GM23338 (cell line): ENCODE measurements around the gene TRAF5. TPM values are rescaled to one million over a fixed set of nuclear protein-coding genes. Genes with fewer than 3 reads are reported as not detected.
A peak's percentile ranks its signal among the peaks of the same experiment; 100 is the strongest.

ENCODE experiments used
- ATAC-seq: fragments of 200-7000 bp; cut with Tn5 transposase; 3 replicates; pipeline ENCODE4 v1.9.1; 2020
- DNase-seq: peaks from one replicate; pipeline ENCODE4 v3.0.0-alpha.2; 2015; ENCODE audit warnings: low spot score
- H2AFZ ChIP-seq: fragments of 200-600 bp; sonication (generic); 2 replicates; pipeline ENCODE4 v1.8.0; 2016; ENCODE audit warnings: antibody characterized with exemption, mild to moderate bottlenecking, moderate library complexity
- H3F3A ChIP-seq: fragments of 200-600 bp; sonication (generic); replicated peaks from 2 replicates; pipeline ENCODE4 v1.8.0; 2017; ENCODE audit warnings: antibody characterized with exemption, mixed run types, low read depth
- H3K27ac ChIP-seq: fragments of 200-600 bp; sonication (generic); 2 replicates; pipeline ENCODE4 v1.6.1; 2016; ENCODE audit warnings: low read depth
- H3K27me3 ChIP-seq: fragments of 200-600 bp; sonication (generic); 2 replicates; pipeline ENCODE4 v1.8.0; 2016; ENCODE audit warnings: mild to moderate bottlenecking, mixed run types, moderate library complexity; ENCODE audit not compliant: insufficient read depth
- H3K36me3 ChIP-seq: fragments of 200-600 bp; sonication (generic); 2 replicates; pipeline ENCODE4 v1.8.0; 2016; ENCODE audit warnings: mild to moderate bottlenecking; ENCODE audit not compliant: insufficient read depth
- H3K4me1 ChIP-seq: fragments of 200-600 bp; sonication (generic); 2 replicates; pipeline ENCODE4 v1.8.0; 2016; ENCODE audit warnings: mild to moderate bottlenecking, moderate library complexity; ENCODE audit not compliant: insufficient read depth
- H3K4me2 ChIP-seq: fragments of 200-600 bp; sonication (generic); 2 replicates; pipeline ENCODE4 v1.7.1; 2017; ENCODE audit warnings: mixed run types
- H3K4me3 ChIP-seq: fragments of 200-600 bp; sonication (generic); 2 replicates; pipeline ENCODE4 v1.6.1; 2016; ENCODE audit warnings: mixed run types
- H3K79me2 ChIP-seq: fragments of 200-600 bp; sonication (generic); replicated peaks from 2 replicates; pipeline ENCODE4 v1.8.0; 2017; ENCODE audit warnings: mild to moderate bottlenecking; ENCODE audit not compliant: insufficient read depth
- H3K9me2 ChIP-seq: fragments of 200-600 bp; sonication (generic); 2 replicates; pipeline ENCODE4 v1.8.0; 2017; ENCODE audit not compliant: insufficient read depth
- H4K20me1 ChIP-seq: fragments of 200-600 bp; sonication (generic); replicated peaks from 2 replicates; pipeline ENCODE4 v1.8.0; 2017; ENCODE audit warnings: mild to moderate bottlenecking; ENCODE audit not compliant: insufficient read depth
- H3K27ac Mint-ChIP-seq: 2 replicates; pipeline ENCODE4 v1.8.0; 2020; ENCODE audit warnings: inconsistent platforms, mild to moderate bottlenecking, moderate library complexity, mixed read lengths
- H3K27me3 Mint-ChIP-seq: 3 replicates; pipeline ENCODE4 v1.8.0; 2022; ENCODE audit warnings: low read depth, mild to moderate bottlenecking, moderate library complexity, mixed read lengths, inconsistent platforms; ENCODE audit not compliant: insufficient read depth, poor library complexity
- H3K36me3 Mint-ChIP-seq: 3 replicates; pipeline ENCODE4 v1.8.0; 2021; ENCODE audit warnings: low read depth, mild to moderate bottlenecking, inconsistent platforms, moderate library complexity, mixed read lengths
- H3K4me1 Mint-ChIP-seq: 3 replicates; pipeline ENCODE4 v1.8.0; 2020; ENCODE audit warnings: mild to moderate bottlenecking, inconsistent platforms, mixed read lengths
- H3K4me3 Mint-ChIP-seq: 3 replicates; pipeline ENCODE4 v1.8.0; 2021; ENCODE audit warnings: moderate library complexity, mild to moderate bottlenecking, inconsistent platforms, mixed read lengths
- H3K9me3 Mint-ChIP-seq: 3 replicates; pipeline ENCODE4 v1.8.0; 2020; ENCODE audit warnings: moderate library complexity, mild to moderate bottlenecking, inconsistent platforms, mixed read lengths
- EZH2 ChIP-seq: fragments of 200-600 bp; sonication (generic); IDR thresholded peaks from one replicate; pipeline ENCODE4 v1.8.0; 2017; ENCODE audit warnings: antibody characterized with exemption, mild to moderate bottlenecking, low read depth; ENCODE audit not compliant: unreplicated experiment
- EZH2phosphoT487 ChIP-seq: fragments of 200-600 bp; sonication (generic); IDR thresholded peaks from one replicate; pipeline ENCODE4 v1.8.1; 2018; ENCODE audit warnings: antibody characterized with exemption; ENCODE audit not compliant: unreplicated experiment
- JUNB ChIP-seq: IDR thresholded peaks from one replicate; pipeline ENCODE4 v1.6.1; 2016; ENCODE audit warnings: antibody characterized with exemption; ENCODE audit not compliant: unreplicated experiment
- NANOG ChIP-seq: IDR thresholded peaks from 2 replicates; pipeline ENCODE4 v1.6.1; 2016; ENCODE audit warnings: antibody characterized with exemption, borderline replicate concordance
- POLR2AphosphoS5 ChIP-seq: IDR thresholded peaks from 2 replicates; pipeline ENCODE4 v1.6.1; 2016; ENCODE audit warnings: antibody characterized with exemption, low read depth
- REST ChIP-seq: IDR thresholded peaks from one replicate; pipeline ENCODE4 v1.6.1; 2018; ENCODE audit warnings: antibody characterized with exemption; ENCODE audit not compliant: unreplicated experiment
- STAT1 ChIP-seq: IDR thresholded peaks from one replicate; pipeline ENCODE4 v1.6.1; 2016; ENCODE audit warnings: antibody characterized with exemption; ENCODE audit not compliant: unreplicated experiment
- ZNF114 ChIP-seq: fragments of 250-450 bp; sonication (Bioruptor Pico); IDR thresholded peaks from 2 replicates; pipeline ENCODE4 v1.5.0; 2020; ENCODE audit warnings: mild to moderate bottlenecking, moderate library complexity
- ZNF331 ChIP-seq: fragments of 250-450 bp; sonication (Bioruptor Pico); IDR thresholded peaks from 2 replicates; pipeline ENCODE4 v1.5.0; 2020; ENCODE audit warnings: low read depth, mild to moderate bottlenecking, moderate library complexity
- polyA plus RNA-seq: library from polyadenylated mRNA; unstranded; fragments of >200 nt; fragmentation: Nextera tagmentation; extraction: Ambion mirVana; gene quantifications from 2 replicates; pipeline ENCODE4 v1.2.1, GENCODE V29; 2016
- total RNA-seq: library from RNA; depleted of rRNA; stranded (reverse); fragments of >200 nt; shearing (Covaris generic); gene quantifications from 2 replicates; pipeline ENCODE4 v1.2.3, GENCODE V29; 2014
- TF ChIP-seq, protein P1 (sequence below), 2 experiments: fragments of 200-600 bp in 1 of 2; sonication (generic) in 1 of 2; conservative IDR thresholded peaks; 2 replicates each; pipeline versions ENCODE4 v1.5.1 to v1.6.1; 2016 to 2017; ENCODE audit warnings: antibody characterized with exemption in 2 of 2, low read depth in 2 of 2, mild to moderate bottlenecking in 2 of 2, moderate library complexity in 1 of 2

The TRAF5 gene
- total and polyA plus RNA-seq, 2 experiments from 2014 or later = 9.2 to 18.9 TPM

- Mint-ChIP-seq H3K4me1 (no peaks in the 10 kb centered on the region), H3K9me3 (no peaks in the 10 kb centered on the region), H3K27me3 (no peaks in the 10 kb centered on the region), H3K36me3 (peaks cover 18% of the 10 kb centered on the region), H3K27ac (no peak overlapping the region), H3K4me3 (no peak overlapping the region)
- Histone ChIP-seq H4K20me1 (no peaks in the 10 kb centered on the region), H3K79me2 (no peaks in the 10 kb centered on the region), H3K4me3 (no peak overlapping the region), H3K36me3 (peaks cover 18% of the 10 kb centered on the region), H3F3A (no peaks in the 10 kb centered on the region), H3K4me2 (no peak overlapping the region), H2AFZ (no peak overlapping the region), H3K27ac (0 out of 2 replicates have a peak overlapping the region, but pooled peaks have one; percentile 13), H3K27me3 (no peaks in the 10 kb centered on the region), H3K4me1 (no peaks in the 10 kb centered on the region), H3K9me2 (no peaks in the 10 kb centered on the region)
- DNase-seq = no peak
- TF ChIP-seq EZH2 (no peak), EZH2phosphoT487 (no peak)
- no peak for ATAC-seq
Measured at GRCh38 chr1:211313392-211313791, 13.2 kb upstream of the TRAF5 start.

GRCh38 chr1:211318576-211319280 lies 7.9 kb upstream of the TRAF5 start:
- Histone ChIP-seq H2AFZ (no peak overlapping the region), H3K27me3 (no peaks in the 10 kb centered on the region), H3K9me2 (no peaks in the 10 kb centered on the region), H3F3A (no peaks in the 10 kb centered on the region), H3K4me1 (no peaks in the 10 kb centered on the region), H3K36me3 (peaks cover 5% of the 10 kb centered on the region), H4K20me1 (no peaks in the 10 kb centered on the region), H3K4me2 (no peak overlapping the region), H3K4me3 (no peak overlapping the region), H3K79me2 (no peaks in the 10 kb centered on the region), H3K27ac (no peak overlapping the region)
- no peak for DNase-seq
- Mint-ChIP-seq H3K27me3 (no peaks in the 10 kb centered on the region), H3K4me3 (no peak overlapping the region), H3K9me3 (no peaks in the 10 kb centered on the region), H3K27ac (no peak overlapping the region), H3K36me3 (peaks cover 4% of the 10 kb centered on the region; the same call in 2 of the 3 replicates), H3K4me1 (no peaks in the 10 kb centered on the region; the same call in 2 of the 3 replicates)
- no peak for TF ChIP-seq NANOG
- TF ChIP-seq, protein P1, sequence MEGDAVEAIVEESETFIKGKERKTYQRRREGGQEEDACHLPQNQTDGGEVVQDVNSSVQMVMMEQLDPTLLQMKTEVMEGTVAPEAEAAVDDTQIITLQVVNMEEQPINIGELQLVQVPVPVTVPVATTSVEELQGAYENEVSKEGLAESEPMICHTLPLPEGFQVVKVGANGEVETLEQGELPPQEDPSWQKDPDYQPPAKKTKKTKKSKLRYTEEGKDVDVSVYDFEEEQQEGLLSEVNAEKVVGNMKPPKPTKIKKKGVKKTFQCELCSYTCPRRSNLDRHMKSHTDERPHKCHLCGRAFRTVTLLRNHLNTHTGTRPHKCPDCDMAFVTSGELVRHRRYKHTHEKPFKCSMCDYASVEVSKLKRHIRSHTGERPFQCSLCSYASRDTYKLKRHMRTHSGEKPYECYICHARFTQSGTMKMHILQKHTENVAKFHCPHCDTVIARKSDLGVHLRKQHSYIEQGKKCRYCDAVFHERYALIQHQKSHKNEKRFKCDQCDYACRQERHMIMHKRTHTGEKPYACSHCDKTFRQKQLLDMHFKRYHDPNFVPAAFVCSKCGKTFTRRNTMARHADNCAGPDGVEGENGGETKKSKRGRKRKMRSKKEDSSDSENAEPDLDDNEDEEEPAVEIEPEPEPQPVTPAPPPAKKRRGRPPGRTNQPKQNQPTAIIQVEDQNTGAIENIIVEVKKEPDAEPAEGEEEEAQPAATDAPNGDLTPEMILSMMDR (conservative IDR thresholded peaks at IDR 0.05; ENCODE audit: low read depth in 2 of 2) = peak in 1 of 2 experiments; percentile 42; a peak in 3 of 4 replicates
- ATAC-seq = no peak

- Mint-ChIP-seq H3K36me3 (no peaks in the 10 kb centered on the region), H3K4me1 (no peaks in the 10 kb centered on the region; the same call in 2 of the 3 replicates), H3K4me3 (no peak overlapping the region), H3K9me3 (no peaks in the 10 kb centered on the region), H3K27ac (no peak overlapping the region), H3K27me3 (peaks cover 4% of the 10 kb centered on the region)
- H3K36me3 ChIP-seq = no peaks in the 10 kb centered on the region
- no peaks in the 10 kb centered on the region for H3K9me2 ChIP-seq
- H3K79me2 ChIP-seq = no peaks in the 10 kb centered on the region
- ATAC-seq = no peak
- H2AFZ ChIP-seq = no peak overlapping the region
- DNase-seq = no peak
- no peak overlapping the region for H3K27ac ChIP-seq
- H3K4me1 ChIP-seq = no peaks in the 10 kb centered on the region
- H3F3A ChIP-seq = no peaks in the 10 kb centered on the region
- no peak overlapping the region for H3K4me3 ChIP-seq
- TF ChIP-seq EZH2phosphoT487 = no peak
- no peak for TF ChIP-seq STAT1
- TF ChIP-seq ZNF331 (CRISPR knock-in tag) = no peak
- no peak for TF ChIP-seq JUNB
- TF ChIP-seq REST = no peak
- TF ChIP-seq POLR2AphosphoS5 = no peak
- TF ChIP-seq ZNF114 (CRISPR knock-in tag) = no peak
- TF ChIP-seq EZH2 = no peak
- no peak overlapping the region for H3K4me2 ChIP-seq
- H4K20me1 ChIP-seq = no peaks in the 10 kb centered on the region
- no peaks in the 10 kb centered on the region for H3K27me3 ChIP-seq
Measured at GRCh38 chr1:211319892-211320291, 6.7 kb upstream of the TRAF5 start.
